ENCODE data around the gene SETDB1. TPM values are rescaled to one million over a fixed set of nuclear protein-coding genes. Genes with fewer than 3 reads are reported as not detected.

SETDB1 gene
- total and polyA plus RNA-seq, 4 donors: 5.4 to 23.7 (median 14.0) TPM

- TF ChIP-seq EGR1 (IDR thresholded peaks at IDR 0.05; ENCODE audit: low read depth in 2 of 2) (no peak), JUND (IDR thresholded peaks at IDR 0.05) (no peak), FOXA1 (IDR thresholded peaks at IDR 0.05) (no peak), TAF1 (conservative IDR thresholded peaks at IDR 0.05) (no peak), MAX (IDR thresholded peaks at IDR 0.05) (no peak), RXRA (IDR thresholded peaks at IDR 0.05) (no peak), ZBTB33 (IDR thresholded peaks at IDR 0.05) (no peak), FOXA2 (IDR thresholded peaks at IDR 0.05) (no peak)
These were observed 47.8 kb downstream of the SETDB1 start (continued) for GRCh38 chr1:150973836-150974579.

GRCh38 chr1:150974580-150975478 lies 48.7 kb downstream of the SETDB1 start, which contains the start of gene CERS2:
Gene CERS2 (minus strand): TSS chr1:150974835. CDS start chr1:150969090, 5,745 bp downstream.
- Histone ChIP-seq H3K9ac (ENCODE audit: low read depth in 1 of 2, low read length in 2 of 2) (peak within 1 kb of the TSS; percentile 93 to 98), H3K36me3 (ENCODE audit: control insufficient read depth in 4 of 4, insufficient read depth in 3 of 4, low read depth in 1 of 4, low read length in 3 of 4) (no peaks in the 10 kb centered on the region), H3K4me3 (ENCODE audit: low read depth in 1 of 3, low read length in 3 of 3) (peak within 1 kb of the TSS; percentile 86 to 94 (median 90)), H3K9me3 (ENCODE audit: control insufficient read depth in 4 of 4, low read length in 3 of 4) (no peaks in the 10 kb centered on the region), H3K27ac (ENCODE audit: low read depth in 1 of 2, low read length in 2 of 2) (peak within 1 kb of the TSS; percentile 89 to 90), H3K4me1 (ENCODE audit: control insufficient read depth in 4 of 4, insufficient read depth in 4 of 4, low read length in 3 of 4) (peaks cover 12 to 65% (median 53%) of the 10 kb centered on the region in 4 donors), H3K27me3 (ENCODE audit: control insufficient read depth in 4 of 4, insufficient read depth in 4 of 4, low read length in 3 of 4) (no peaks in the 10 kb centered on the region)
- no peak for TF ChIP-seq ATF3 (IDR thresholded peaks at IDR 0.05)
- no peak for TF ChIP-seq NR2F2 (IDR thresholded peaks at IDR 0.05)
- no peak for TF ChIP-seq JUND (IDR thresholded peaks at IDR 0.05)
- no peak for TF ChIP-seq FOXA1 (IDR thresholded peaks at IDR 0.05)
- no peak for TF ChIP-seq RXRA (IDR thresholded peaks at IDR 0.05)
- no peak for TF ChIP-seq SP1 (IDR thresholded peaks at IDR 0.05)
- no peak for TF ChIP-seq EGR1 (IDR thresholded peaks at IDR 0.05; ENCODE audit: low read depth in 2 of 2)
- TF ChIP-seq HNF4A (conservative IDR thresholded peaks at IDR 0.05): no peak
- no peak for TF ChIP-seq FOXA2 (IDR thresholded peaks at IDR 0.05)
- TF ChIP-seq GABPA (IDR thresholded peaks at IDR 0.05 in 1 of 2, conservative IDR thresholded peaks at IDR 0.05 in 1 of 2): no peak
- WGBS: 4% methylated on average over 106 of the region's 106 CpGs
- DNase-seq (ENCODE audit: low spot score): peak; percentile 83

- WGBS: 94% methylated on average over 9 of the region's 9 CpGs
- H3K36me3 ChIP-seq (ENCODE audit: control insufficient read depth in 4 of 4, insufficient read depth in 3 of 4, low read depth in 1 of 4, low read length in 3 of 4): no peaks in the 10 kb centered on the region
- no peaks in the 10 kb centered on the region for H3K9me3 ChIP-seq (ENCODE audit: control insufficient read depth in 4 of 4, low read length in 3 of 4)
- DNase-seq (ENCODE audit: low spot score): no peak
- peaks cover 16 to 62% (median 48%) of the 10 kb centered on the region in 4 donors for H3K4me1 ChIP-seq (ENCODE audit: control insufficient read depth in 4 of 4, insufficient read depth in 4 of 4, low read length in 3 of 4)
- no peak overlapping the region for H3K9ac ChIP-seq (ENCODE audit: low read depth in 1 of 2, low read length in 2 of 2)
- H3K27me3 ChIP-seq (ENCODE audit: control insufficient read depth in 4 of 4, insufficient read depth in 4 of 4, low read length in 3 of 4): no peaks in the 10 kb centered on the region
- H3K4me3 ChIP-seq (ENCODE audit: low read depth in 1 of 3, low read length in 3 of 3): no peak overlapping the region
- peak overlapping the region; percentile 86 to 87 for H3K27ac ChIP-seq (ENCODE audit: low read depth in 1 of 2, low read length in 2 of 2)
- no peak for TF ChIP-seq MAX (IDR thresholded peaks at IDR 0.05)
- TF ChIP-seq HNF4A (conservative IDR thresholded peaks at IDR 0.05): no peak
- no peak for TF ChIP-seq YY1 (IDR thresholded peaks at IDR 0.05)
- TF ChIP-seq TAF1 (conservative IDR thresholded peaks at IDR 0.05): no peak
- TF ChIP-seq ZBTB33 (IDR thresholded peaks at IDR 0.05): no peak
- no peak for TF ChIP-seq NR2F2 (IDR thresholded peaks at IDR 0.05)
- TF ChIP-seq ATF3 (IDR thresholded peaks at IDR 0.05): no peak
- no peak for TF ChIP-seq FOXA2 (IDR thresholded peaks at IDR 0.05)
- no peak for TF ChIP-seq REST (IDR thresholded peaks at IDR 0.05)
- no peak for TF ChIP-seq RXRA (IDR thresholded peaks at IDR 0.05)
- no peak for TF ChIP-seq RAD21 (IDR thresholded peaks at IDR 0.05)
- no peak for TF ChIP-seq EGR1 (IDR thresholded peaks at IDR 0.05; ENCODE audit: low read depth in 2 of 2)
- TF ChIP-seq GABPA (IDR thresholded peaks at IDR 0.05 in 1 of 2, conservative IDR thresholded peaks at IDR 0.05 in 1 of 2): no peak
- TF ChIP-seq FOXA1 (IDR thresholded peaks at IDR 0.05): no peak
These were observed 50.2 kb downstream of the SETDB1 start for GRCh38 chr1:150976401-150976821.
